ENCODE measurements around the gene TSPYL6. TPM values are rescaled to one million over a fixed set of nuclear protein-coding genes. Genes with fewer than 3 reads are reported as not detected.

The TSPYL6 gene
- polyA plus RNA-seq, 2 of the 4 experiments (the other 2 are of a cell fraction) = not detected

- ChIA-PET CTCF (interaction anchor here (0.7 to 2.0 kb wide), 5 partner anchors 8 to 360 kb away, joined by 3 to 5 read pairs (median 3); no protein-coding TSS in a partner anchor), POLR2A (no interaction called here)
- no peak for FAIRE-seq
- WGBS (ENCODE audit: missing lambda C conversion rate) = 23% methylated on average over 2 of the region's 2 CpGs
- ATAC-seq = peak; percentile 54 to 79; a peak in 5 of 6 replicates
- no peaks in the 10 kb centered on the region for H3K9me3 ChIP-seq
- H3K4me1 ChIP-seq = peaks cover 12% of the 10 kb centered on the region; the same call in 2 of the 3 replicates
- peak; percentile 45 to 57 for DNase-seq (ENCODE audit: low read depth in 1 of 2, low spot score in 1 of 2)
- no peak overlapping the region for H3K4me3 ChIP-seq
- TF ChIP-seq CBX2 (IDR thresholded peaks at IDR 0.05; ENCODE audit: borderline replicate concordance, low read depth) = no peak
- TF ChIP-seq CTCF (IDR thresholded peaks at IDR 0.05) = peak; percentile 61
- TF ChIP-seq RAD21 (conservative IDR thresholded peaks at IDR 0.05 in 1 of 2, IDR thresholded peaks at IDR 0.05 in 1 of 2) = peak; percentile 64
- TF ChIP-seq CEBPB (IDR thresholded peaks at IDR 0.05) = no peak
- peak; percentile 61 for TF ChIP-seq SMC3 (IDR thresholded peaks at IDR 0.05)
- no peak for TF ChIP-seq MAFK (IDR thresholded peaks at IDR 0.05; ENCODE audit: partially characterized antibody)
- no peak for TF ChIP-seq ZNF302 (CRISPR knock-in tag; IDR thresholded peaks at IDR 0.05)
- H3K27ac ChIP-seq = no peak overlapping the region
- H3K4me2 ChIP-seq = peak overlapping the region; percentile 25; the same call in 2 of the 3 replicates
Observed at GRCh38 chr2:54206596-54206995, 49.4 kb downstream of the TSPYL6 start.

DNA sequence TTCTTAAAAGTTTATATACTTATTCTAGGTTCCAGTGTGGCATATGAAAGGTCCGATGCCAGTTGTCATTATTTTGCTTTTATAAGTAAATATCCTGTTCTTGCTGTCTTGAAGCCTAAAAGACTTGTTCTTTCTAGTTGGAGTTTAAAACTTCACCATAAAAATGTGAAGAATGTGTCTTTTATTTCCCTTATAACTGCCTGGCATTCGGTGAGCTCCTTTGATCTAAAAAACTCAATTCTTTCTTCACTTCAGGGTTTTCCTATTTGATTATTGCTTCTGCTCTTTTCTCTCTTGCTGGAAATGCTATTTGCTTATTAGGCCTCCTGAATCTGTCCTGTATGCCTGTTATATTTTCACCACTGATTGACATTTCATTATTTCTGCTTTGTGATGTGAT is 51.6 kb downstream of the TSPYL6 start:
- Histone ChIP-seq H3K4me3 (no peak overlapping the region), H3K27ac (no peak overlapping the region), H3K9me3 (no peaks in the 10 kb centered on the region), H3K4me2 (no peak overlapping the region), H3K4me1 (peaks cover 12% of the 10 kb centered on the region; the same call in 2 of the 3 replicates)
- no peak for ATAC-seq
- FAIRE-seq = peak; percentile 74
- 64% methylated on average over 2 of the region's 2 CpGs for WGBS (ENCODE audit: missing lambda C conversion rate)
- POLR2A ChIA-PET = no interaction called here
- TF ChIP-seq ATOH8 (CRISPR knock-in tag; IDR thresholded peaks at IDR 0.05; ENCODE audit: low read depth) = no peak
- TF ChIP-seq KDM5A (IDR thresholded peaks at IDR 0.05) = no peak
- TF ChIP-seq SREBF2 (IDR thresholded peaks at IDR 0.05) = no peak
- TF ChIP-seq RNF2 (IDR thresholded peaks at IDR 0.05; ENCODE audit: borderline replicate concordance, low read depth) = no peak
- TF ChIP-seq, protein P1, sequence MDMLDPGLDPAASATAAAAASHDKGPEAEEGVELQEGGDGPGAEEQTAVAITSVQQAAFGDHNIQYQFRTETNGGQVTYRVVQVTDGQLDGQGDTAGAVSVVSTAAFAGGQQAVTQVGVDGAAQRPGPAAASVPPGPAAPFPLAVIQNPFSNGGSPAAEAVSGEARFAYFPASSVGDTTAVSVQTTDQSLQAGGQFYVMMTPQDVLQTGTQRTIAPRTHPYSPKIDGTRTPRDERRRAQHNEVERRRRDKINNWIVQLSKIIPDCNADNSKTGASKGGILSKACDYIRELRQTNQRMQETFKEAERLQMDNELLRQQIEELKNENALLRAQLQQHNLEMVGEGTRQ (IDR thresholded peaks at IDR 0.05) = no peak
- TF ChIP-seq RCOR1 (IDR thresholded peaks at IDR 0.05; ENCODE audit: low read depth, low read length) = no peak
- TF ChIP-seq FOSB (CRISPR knock-in tag; IDR thresholded peaks at IDR 0.05) = no peak
- TF ChIP-seq CBX8 (IDR thresholded peaks at IDR 0.05) = no peak
- no peak for TF ChIP-seq PBX3 (IDR thresholded peaks at IDR 0.05)
- TF ChIP-seq BCL3 (IDR thresholded peaks at IDR 0.05) = no peak
- TF ChIP-seq, protein P2, sequence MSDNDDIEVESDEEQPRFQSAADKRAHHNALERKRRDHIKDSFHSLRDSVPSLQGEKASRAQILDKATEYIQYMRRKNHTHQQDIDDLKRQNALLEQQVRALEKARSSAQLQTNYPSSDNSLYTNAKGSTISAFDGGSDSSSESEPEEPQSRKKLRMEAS (IDR thresholded peaks at IDR 0.05) = no peak
- no peak for TF ChIP-seq NR3C1 (IDR thresholded peaks at IDR 0.05)
- TF ChIP-seq, protein P3, sequence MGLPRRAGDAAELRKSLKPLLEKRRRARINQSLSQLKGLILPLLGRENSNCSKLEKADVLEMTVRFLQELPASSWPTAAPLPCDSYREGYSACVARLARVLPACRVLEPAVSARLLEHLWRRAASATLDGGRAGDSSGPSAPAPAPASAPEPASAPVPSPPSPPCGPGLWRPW (IDR thresholded peaks at IDR 0.05) = no peak
- TF ChIP-seq, protein P4, sequence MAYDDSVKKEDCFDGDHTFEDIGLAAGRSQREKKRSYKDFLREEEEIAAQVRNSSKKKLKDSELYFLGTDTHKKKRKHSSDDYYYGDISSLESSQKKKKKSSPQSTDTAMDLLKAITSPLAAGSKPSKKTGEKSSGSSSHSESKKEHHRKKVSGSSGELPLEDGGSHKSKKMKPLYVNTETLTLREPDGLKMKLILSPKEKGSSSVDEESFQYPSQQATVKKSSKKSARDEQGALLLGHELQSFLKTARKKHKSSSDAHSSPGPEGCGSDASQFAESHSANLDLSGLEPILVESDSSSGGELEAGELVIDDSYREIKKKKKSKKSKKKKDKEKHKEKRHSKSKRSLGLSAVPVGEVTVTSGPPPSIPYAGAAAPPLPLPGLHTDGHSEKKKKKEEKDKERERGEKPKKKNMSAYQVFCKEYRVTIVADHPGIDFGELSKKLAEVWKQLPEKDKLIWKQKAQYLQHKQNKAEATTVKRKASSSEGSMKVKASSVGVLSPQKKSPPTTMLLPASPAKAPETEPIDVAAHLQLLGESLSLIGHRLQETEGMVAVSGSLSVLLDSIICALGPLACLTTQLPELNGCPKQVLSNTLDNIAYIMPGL (CRISPR knock-in tag; IDR thresholded peaks at IDR 0.05; ENCODE audit: borderline replicate concordance) = no peak
- no peak for TF ChIP-seq ESRRA (IDR thresholded peaks at IDR 0.05; ENCODE audit: borderline replicate concordance, low read length)
- no peak for TF ChIP-seq GATA3 (IDR thresholded peaks at IDR 0.05; ENCODE audit: borderline replicate concordance)
- no peak for DNase-seq (ENCODE audit: low read depth in 1 of 2, low spot score in 1 of 2)
- CTCF ChIA-PET = interaction anchor here (1.2 to 1.5 kb wide), 2 partner anchors 9 to 53 kb away, joined by 3 to 4 read pairs; no protein-coding TSS in a partner anchor

Measured in A549 (cell line).